GM19025 (cell line): ENCODE measurements around the gene PAFAH1B2.

Source experiments
- ATAC-seq: cut with Tn5 transposase; IDR thresholded peaks from one replicate; pipeline ENCODE4 v1.9.1; 2021; ENCODE audit warnings: mild to moderate bottlenecking, low read depth, moderate library complexity; ENCODE audit not compliant: unreplicated experiment

The PAFAH1B2 gene

DNA sequence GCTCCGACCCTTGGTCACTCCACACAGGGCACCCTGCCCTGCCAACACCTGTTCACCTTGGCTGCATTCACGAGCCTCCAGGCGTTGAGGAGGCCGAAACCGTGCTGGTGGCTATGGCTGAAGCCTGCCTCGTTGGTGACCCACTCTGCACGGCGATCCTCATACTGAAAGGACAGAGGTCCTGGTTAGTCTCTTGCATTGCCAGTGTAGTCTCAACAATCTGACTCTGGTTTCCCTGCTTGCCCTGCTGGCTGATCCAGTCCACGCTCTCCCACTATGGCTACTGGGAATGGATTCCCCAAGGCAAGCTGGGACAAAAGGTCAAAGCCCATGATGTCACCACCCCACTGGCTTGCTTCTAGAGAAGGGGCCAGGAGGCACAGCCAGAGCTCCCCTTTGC, 74.9 kb downstream of the PAFAH1B2 start:
- no peak for ATAC-seq

DNA sequence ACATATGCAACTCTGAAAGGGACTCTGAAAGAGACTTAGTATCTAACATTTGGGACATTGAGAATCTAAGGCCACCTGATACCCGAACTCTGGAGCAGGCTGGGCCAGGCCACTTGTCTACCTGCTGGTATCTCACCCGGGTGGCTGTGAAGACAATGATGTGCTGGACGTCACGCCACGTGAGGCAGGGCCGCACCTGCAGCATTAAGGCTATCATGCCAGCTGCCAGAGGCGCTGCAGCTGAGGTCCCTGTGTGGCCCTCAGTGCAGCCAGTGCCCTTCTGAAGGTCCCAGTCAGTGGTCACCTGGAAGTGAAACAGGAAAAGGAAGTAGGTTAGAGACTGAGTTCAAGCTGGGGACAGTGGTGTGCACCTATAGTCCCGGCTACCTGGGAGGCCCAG, 75.4 kb downstream of the PAFAH1B2 start:
- no peak for ATAC-seq

GRCh38 chr11:117219995-117220394, 75.9 kb downstream of the PAFAH1B2 start:
- no peak for ATAC-seq

DNA sequence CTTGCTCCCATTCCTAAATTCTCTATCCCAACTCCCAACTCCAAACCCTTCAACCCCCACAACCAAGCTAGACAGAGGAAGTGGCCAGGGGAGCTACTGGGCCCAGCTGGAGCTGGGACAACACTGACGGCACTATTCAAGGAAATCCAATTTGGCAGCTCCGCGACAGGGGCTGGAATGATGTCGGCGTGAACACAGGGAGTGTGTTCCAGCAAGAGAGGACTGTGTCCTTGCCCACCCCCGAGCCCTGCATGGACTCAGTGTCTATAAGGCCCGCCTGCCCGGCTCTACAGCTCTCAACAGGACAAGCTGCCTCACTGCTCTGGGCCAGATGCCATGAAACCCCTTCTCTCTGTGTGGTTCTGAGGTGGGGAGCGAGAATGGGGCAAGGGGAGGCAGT, 76.5 kb downstream of the PAFAH1B2 start:
- no peak for ATAC-seq

GRCh38 chr11:117220999-117221774, 77.1 kb downstream of the PAFAH1B2 start:
- no peak for ATAC-seq

DNA sequence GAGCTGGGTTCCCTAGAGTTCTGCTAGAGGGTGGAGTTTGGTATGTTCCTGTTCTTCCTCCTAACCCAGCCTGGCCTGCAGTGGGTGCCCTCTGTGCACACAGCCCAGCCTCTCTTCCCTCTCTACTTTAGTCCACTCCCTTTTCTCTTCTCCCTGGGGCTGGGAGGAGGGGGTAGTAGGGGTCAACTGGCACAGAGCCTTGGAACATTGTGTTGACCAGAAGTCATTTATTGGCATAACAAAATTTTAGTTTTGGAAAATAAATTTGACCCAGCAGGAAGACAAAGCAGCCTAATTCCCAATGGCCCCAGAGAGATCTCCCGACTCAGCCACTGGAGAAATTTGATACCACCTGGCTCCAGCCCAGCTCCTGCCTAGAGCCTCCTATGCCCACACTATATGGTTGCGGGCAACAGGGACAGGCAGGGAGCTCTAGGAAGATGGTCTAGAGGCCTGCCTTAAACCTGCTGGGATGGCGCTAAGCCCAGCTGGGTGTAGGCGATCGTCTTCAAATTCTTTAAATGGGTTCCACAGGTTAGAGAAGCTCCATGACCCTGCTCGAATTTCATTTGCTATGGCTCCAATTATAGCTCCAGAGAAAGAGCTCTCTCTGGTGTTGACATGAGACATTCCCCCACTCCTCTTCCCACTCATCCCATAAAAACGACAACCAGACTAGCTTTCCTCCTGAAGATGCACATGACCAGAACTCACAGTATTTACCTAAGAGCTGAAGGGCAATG, 77.9 kb downstream of the PAFAH1B2 start:
- no peak for ATAC-seq

DNA sequence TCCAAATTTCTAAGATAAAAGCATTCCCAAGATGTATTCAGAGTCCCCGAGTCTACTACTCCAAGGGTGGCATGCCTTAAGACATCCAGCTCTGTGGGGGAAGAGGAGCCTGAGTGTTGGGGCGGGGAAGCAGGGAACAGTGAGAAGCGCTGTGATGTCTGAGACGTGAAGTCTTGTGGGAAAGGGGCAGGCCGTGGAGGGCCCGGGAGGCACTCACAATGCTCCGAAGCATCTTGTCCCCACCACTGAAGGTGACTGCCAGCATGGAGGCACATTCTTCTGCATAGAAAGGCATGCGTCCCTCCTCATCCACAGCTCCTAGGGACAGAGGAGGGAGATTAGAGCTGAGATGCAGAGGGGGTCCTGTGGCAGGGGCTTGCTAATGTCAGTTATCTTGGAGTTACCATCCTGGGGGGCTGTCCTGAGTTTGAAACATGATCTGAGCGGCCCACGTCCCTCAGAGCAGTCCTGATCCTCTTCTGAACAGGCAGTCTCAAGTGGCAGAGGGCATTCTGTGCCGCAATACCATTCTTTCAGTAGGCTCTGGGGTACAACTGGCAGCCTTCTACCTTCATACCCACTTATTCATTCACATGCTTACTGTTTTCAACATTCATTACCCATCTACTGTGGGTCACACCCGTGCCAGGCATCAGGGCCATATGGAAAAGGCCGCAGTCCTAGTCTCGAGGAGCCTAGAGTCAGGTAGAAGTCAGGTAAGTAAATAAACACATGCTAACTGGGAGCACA, 79.1 kb downstream of the PAFAH1B2 start:
- no peak for ATAC-seq

DNA sequence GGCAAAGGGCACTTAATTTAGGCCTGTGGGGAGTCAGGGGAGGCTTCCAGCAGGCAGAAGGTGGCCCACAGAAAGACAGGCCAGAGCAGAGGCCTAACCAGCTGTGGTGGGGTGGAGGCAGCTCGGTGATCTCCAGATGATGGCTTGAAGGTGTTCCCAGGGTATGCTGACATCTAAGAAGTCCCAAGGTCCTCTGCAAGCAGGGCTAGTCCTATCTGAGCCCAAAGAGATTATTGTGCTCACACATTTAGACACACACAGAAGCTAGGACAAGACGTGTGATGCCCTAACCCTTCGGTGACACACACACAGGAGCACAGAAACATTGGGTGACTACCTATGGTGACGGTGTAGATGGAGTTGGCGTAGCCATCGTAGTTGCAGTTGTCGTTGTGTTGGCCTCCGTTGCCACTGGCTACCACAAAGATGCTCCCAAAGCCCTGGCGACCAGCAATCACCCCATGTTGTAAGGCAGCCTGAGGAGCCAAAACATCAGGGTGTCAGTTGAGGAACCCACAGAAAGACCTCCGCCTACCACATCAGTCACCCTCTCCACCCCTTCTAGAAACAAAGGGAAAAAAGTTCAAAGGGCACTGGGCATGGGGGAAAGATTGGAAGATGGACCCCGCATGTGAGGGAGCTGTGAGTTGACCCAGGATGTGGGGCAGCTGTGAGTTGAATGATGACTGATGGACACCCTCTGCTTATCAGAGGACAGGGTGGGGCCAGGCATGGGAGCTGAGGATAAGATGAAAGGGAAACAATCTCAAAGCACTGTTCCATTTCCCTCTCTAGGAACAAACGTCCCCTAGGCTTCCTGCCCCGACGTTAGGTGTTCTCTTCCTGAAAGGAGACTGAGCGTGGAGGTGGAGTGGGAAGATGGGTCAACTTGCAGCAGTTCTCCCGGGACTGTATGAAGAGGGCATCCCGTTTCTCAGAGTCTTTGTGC, 79.9 kb downstream of the PAFAH1B2 start:
- ATAC-seq: no peak

- no peak for ATAC-seq
Observed at GRCh38 chr11:117225553-117226170, 81.6 kb downstream of the PAFAH1B2 start.
